ENCODE results near the gene YIPF7. TPM values are rescaled to one million over a fixed set of nuclear protein-coding genes. Genes with fewer than 3 reads are reported as not detected.

Gene YIPF7
- total and polyA plus RNA-seq, 9 of the 15 experiments (the other 6 are each of a cell fraction or from before 2014, with no cell fraction given), result 0.14 TPM; not detected in 8

DNA sequence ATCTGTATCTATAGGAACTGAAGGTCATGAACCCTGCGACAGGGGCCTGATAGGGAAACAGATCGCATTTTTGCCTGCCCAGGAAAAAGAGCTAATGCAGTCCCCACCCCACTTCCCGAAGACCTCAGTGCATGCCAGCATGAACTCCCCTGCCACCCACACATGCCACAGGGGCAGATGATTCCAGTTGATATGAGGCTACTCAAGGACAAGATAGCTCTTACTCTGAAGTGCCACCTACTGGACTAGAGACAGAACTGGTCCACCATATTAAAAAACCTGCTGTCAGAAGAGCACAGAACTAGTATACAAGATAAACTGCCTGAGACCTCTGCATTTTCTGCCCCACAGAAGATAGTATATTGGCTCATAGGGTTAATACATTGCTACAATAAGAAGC is 68.0 kb downstream of the YIPF7 start (continued):
- TF ChIP-seq, protein P1, sequence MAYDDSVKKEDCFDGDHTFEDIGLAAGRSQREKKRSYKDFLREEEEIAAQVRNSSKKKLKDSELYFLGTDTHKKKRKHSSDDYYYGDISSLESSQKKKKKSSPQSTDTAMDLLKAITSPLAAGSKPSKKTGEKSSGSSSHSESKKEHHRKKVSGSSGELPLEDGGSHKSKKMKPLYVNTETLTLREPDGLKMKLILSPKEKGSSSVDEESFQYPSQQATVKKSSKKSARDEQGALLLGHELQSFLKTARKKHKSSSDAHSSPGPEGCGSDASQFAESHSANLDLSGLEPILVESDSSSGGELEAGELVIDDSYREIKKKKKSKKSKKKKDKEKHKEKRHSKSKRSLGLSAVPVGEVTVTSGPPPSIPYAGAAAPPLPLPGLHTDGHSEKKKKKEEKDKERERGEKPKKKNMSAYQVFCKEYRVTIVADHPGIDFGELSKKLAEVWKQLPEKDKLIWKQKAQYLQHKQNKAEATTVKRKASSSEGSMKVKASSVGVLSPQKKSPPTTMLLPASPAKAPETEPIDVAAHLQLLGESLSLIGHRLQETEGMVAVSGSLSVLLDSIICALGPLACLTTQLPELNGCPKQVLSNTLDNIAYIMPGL (CRISPR knock-in tag; IDR thresholded peaks at IDR 0.05), result no peak
- TF ChIP-seq ZNF583 (CRISPR knock-in tag; IDR thresholded peaks at IDR 0.05) (no peak), TSC22D4 (tag; IDR thresholded peaks at IDR 0.05) (no peak), SNIP1 (IDR thresholded peaks at IDR 0.05; ENCODE audit: low read depth) (no peak), KDM5B (IDR thresholded peaks at IDR 0.05; ENCODE audit: insufficient replicate concordance, low read depth, low read length) (no peak)

- no peaks in the 10 kb centered on the region for H3K9me1 ChIP-seq (ENCODE audit: control insufficient read depth, insufficient read depth, low read length)
- H4K20me1 ChIP-seq (replicated peaks; ENCODE audit: control insufficient read depth, insufficient read depth, low read length), result no peaks in the 10 kb centered on the region
- intact Hi-C loops (cut with micrococcal nuclease), result no loop called here
- H3K9ac ChIP-seq (ENCODE audit: insufficient read depth in 1 of 2, low read depth in 2 of 2, low read length in 2 of 2), result no peak overlapping the region
- no peaks in the 10 kb centered on the region; the same call in 1 of the 2 replicates for H3K9me3 ChIP-seq (replicated peaks; ENCODE audit: control insufficient read depth, insufficient read depth, low read depth, low read length)
- H3K79me2 ChIP-seq (ENCODE audit: control insufficient read depth, insufficient read depth, low read length), result no peaks in the 10 kb centered on the region
- FAIRE-seq (no peak), DNase-seq (ENCODE audit: extremely low read depth in 1 of 4, low spot score in 3 of 4) (no peak), ATAC-seq (no peak)
- no peaks in the 10 kb centered on the region for H3K36me3 ChIP-seq (ENCODE audit: control insufficient read depth, insufficient read depth, low read length)
- no peaks in the 10 kb centered on the region for H3K4me1 ChIP-seq (replicated peaks in 1 of 2; ENCODE audit: control insufficient read depth in 2 of 2, insufficient read depth in 2 of 2, low read length in 2 of 2)
- no peak overlapping the region for H2AFZ ChIP-seq (ENCODE audit: low read depth, low read length)
- ChIA-PET CTCF (ENCODE audit: low intra/inter-chr PET ratio) (no interaction called here), POLR2A (no interaction called here)
- in situ Hi-C loops (cut with MboI), result no loop called here
- H3K27ac ChIP-seq (ENCODE audit: extremely low read depth, low read depth, low read length), result no peak overlapping the region
- no peaks in the 10 kb centered on the region for H3K27me3 ChIP-seq (ENCODE audit: control insufficient read depth in 2 of 2, insufficient read depth in 2 of 2, low read length in 2 of 2)
- no TSS peak for BruUV-seq (replicated peaks)
- no peak overlapping the region for H3K4me2 ChIP-seq (ENCODE audit: insufficient read depth, low read length)
- no peak overlapping the region for H3K4me3 ChIP-seq
- TF ChIP-seq ADNP (tag; IDR thresholded peaks at IDR 0.05), result no peak
- TF ChIP-seq RAD21 (CRISPR knock-in tag; conservative IDR thresholded peaks at IDR 0.05 in 1 of 2, IDR thresholded peaks at IDR 0.05 in 1 of 2), result no peak
- TF ChIP-seq ZNF707 (CRISPR knock-in tag; conservative IDR thresholded peaks at IDR 0.05), result no peak
- no peak for TF ChIP-seq MYC (IDR thresholded peaks at IDR 0.05; ENCODE audit: low read depth, low read length)
- no peak for TF ChIP-seq MYC (CRISPR knock-in tag; IDR thresholded peaks at IDR 0.05; ENCODE audit: borderline replicate concordance, low read depth)
- TF ChIP-seq TAL1 (IDR thresholded peaks at IDR 0.05), result no peak
- TF ChIP-seq HDAC6 (IDR thresholded peaks at IDR 0.05; ENCODE audit: low read depth, low read length), result no peak
- no peak for TF ChIP-seq ZFP1 (CRISPR knock-in tag; IDR thresholded peaks at IDR 0.05)
- no peak for TF ChIP-seq TARDBP (IDR thresholded peaks at IDR 0.05)
- no peak for TF ChIP-seq MEIS2 (IDR thresholded peaks at IDR 0.05; ENCODE audit: partially characterized antibody)
- no peak for TF ChIP-seq ZNF696 (CRISPR knock-in tag; conservative IDR thresholded peaks at IDR 0.05)
- no peak for TF ChIP-seq HCFC1 (IDR thresholded peaks at IDR 0.05; ENCODE audit: low read depth, low read length)
- TF ChIP-seq ETS1 (conservative IDR thresholded peaks at IDR 0.05; ENCODE audit: control insufficient read depth, low read depth, low read length), result no peak
- TF ChIP-seq MXD1 (CRISPR knock-in tag; IDR thresholded peaks at IDR 0.05; ENCODE audit: borderline replicate concordance, poor library complexity, severe bottlenecking), result no peak
- TF ChIP-seq PTTG1 (tag; IDR thresholded peaks at IDR 0.05; ENCODE audit: low read depth), result no peak
Measured at GRCh38 chr4:44580231-44580630, 71.2 kb downstream of the YIPF7 start.
